GM18507 (cell line): ENCODE data around the gene YEATS2.

Experiments used
- DNase-seq: peaks from one replicate; pipeline ENCODE4 v3.0.0; 2011; ENCODE audit warnings: low read depth; ENCODE audit not compliant: insufficient read length; ENCODE audit errors: extremely low spot score
- FAIRE-seq: peaks from 2 replicates; lab custom pipeline; 2011; peaks lifted over from hg19 to GRCh38; lab: Jason Lieb, UNC

YEATS2 gene

GRCh38 chr3:183807209-183807728 lies 109.7 kb downstream of the YEATS2 start:
- DNase-seq (no peak), FAIRE-seq (no peak)

GRCh38 chr3:183807881-183808280 lies 110.3 kb downstream of the YEATS2 start:
- DNase-seq (no peak), FAIRE-seq (no peak)

- no peak for DNase-seq
- no peak for FAIRE-seq
Observed at GRCh38 chr3:183808355-183808754, 110.8 kb downstream of the YEATS2 start.

- DNase-seq (no peak), FAIRE-seq (no peak)
Observed at GRCh38 chr3:183809270-183809669, 111.7 kb downstream of the YEATS2 start.

GRCh38 chr3:183810643-183811594 lies 113.3 kb downstream of the YEATS2 start:
- no peak for DNase-seq
- no peak for FAIRE-seq

GRCh38 chr3:183811638-183812037 lies 114.0 kb downstream of the YEATS2 start:
- FAIRE-seq: no peak
- no peak for DNase-seq

- no peak for FAIRE-seq
- DNase-seq: no peak
Observed at GRCh38 chr3:183812761-183813445, 115.3 kb downstream of the YEATS2 start.

GRCh38 chr3:183814240-183814639 lies 116.6 kb downstream of the YEATS2 start:
- FAIRE-seq (no peak), DNase-seq (no peak)

GRCh38 chr3:183815563-183815940 lies 118.0 kb downstream of the YEATS2 start:
- DNase-seq: no peak
- no peak for FAIRE-seq

GRCh38 chr3:183815951-183816475 lies 118.4 kb downstream of the YEATS2 start:
- DNase-seq (no peak), FAIRE-seq (no peak)

GRCh38 chr3:183816681-183817510 lies 119.3 kb downstream of the YEATS2 start:
- no peak for FAIRE-seq
- no peak for DNase-seq

GRCh38 chr3:183817639-183818038 lies 120.0 kb downstream of the YEATS2 start:
- DNase-seq (no peak), FAIRE-seq (no peak)

GRCh38 chr3:183818041-183818620 lies 120.5 kb downstream of the YEATS2 start:
- no peak for FAIRE-seq
- DNase-seq: no peak

- no peak for DNase-seq
Observed at GRCh38 chr3:183818706-183819624, 121.4 kb downstream of the YEATS2 start.

GRCh38 chr3:183819831-183820230 lies 122.2 kb downstream of the YEATS2 start:
- DNase-seq: no peak
- no peak for FAIRE-seq

More at GRCh38 chr3:183818706-183819624, 121.4 kb downstream of the YEATS2 start:
- FAIRE-seq: no peak

- FAIRE-seq (no peak), DNase-seq (no peak)
Observed at GRCh38 chr3:183822631-183823030, 125.0 kb downstream of the YEATS2 start.

- DNase-seq (no peak), FAIRE-seq (no peak)
Observed at GRCh38 chr3:183823963-183824362, 126.4 kb downstream of the YEATS2 start.
